Stimulated activated CD4-positive, alpha-beta T cell treated with anti-CD3 and anti-CD28 coated beads, Interleukin-1b, Interleukin-23, amount 100 ng/mL, for 4 hours (primary cell): ENCODE data around the gene MBD2.
A peak's percentile ranks its signal among the peaks of the same experiment; 100 is the strongest.
"Not testable (repeated sequence)": the region's sequence is repeated elsewhere in the genome, so short reads cannot be mapped to it uniquely, and the experiment has no call there.

Experiments
- DNase-seq, 2 donors: peaks; one replicate each; pipeline ENCODE4 v3.0.0-alpha.2; 2020; ENCODE audit warnings: low read depth in 2 of 2

The MBD2 gene

GRCh38 chr18:54150226-54150625, 74.2 kb downstream of the MBD2 start:
- no peak for DNase-seq

GRCh38 chr18:54149078-54149697, 75.3 kb downstream of the MBD2 start:
- peak; percentile 19 to 43 for DNase-seq

- DNase-seq = no peak
Measured at GRCh38 chr18:54148678-54149077, 75.8 kb downstream of the MBD2 start.

GRCh38 chr18:54148151-54148550, 76.3 kb downstream of the MBD2 start:
- DNase-seq = no peak

- no peak for DNase-seq
Measured at GRCh38 chr18:54147439-54147838, 77.0 kb downstream of the MBD2 start.

GRCh38 chr18:54141041-54141608, 83.3 kb downstream of the MBD2 start:
- DNase-seq = no peak

GRCh38 chr18:54140641-54141040, 83.8 kb downstream of the MBD2 start:
- DNase-seq = no peak

GRCh38 chr18:54135216-54135615, 89.3 kb downstream of the MBD2 start:
- no peak for DNase-seq

- no peak for DNase-seq
Measured at GRCh38 chr18:54134053-54134452, 90.4 kb downstream of the MBD2 start.

GRCh38 chr18:54130631-54131030, 93.8 kb downstream of the MBD2 start:
- DNase-seq = no peak

- no peak for DNase-seq
Measured at GRCh38 chr18:54130177-54130576, 94.3 kb downstream of the MBD2 start.

- DNase-seq = no peak
Measured at GRCh38 chr18:54129448-54130067, 94.9 kb downstream of the MBD2 start.

- no peak for DNase-seq
Measured at GRCh38 chr18:54127759-54128378, 96.6 kb downstream of the MBD2 start.

GRCh38 chr18:54125429-54125828, 99.0 kb downstream of the MBD2 start:
- no peak for DNase-seq

GRCh38 chr18:54123720-54124440, 100.6 kb downstream of the MBD2 start:
- DNase-seq = not testable (repeated sequence)

- DNase-seq = peak in 1 of 2 donors; percentile 20
Measured at GRCh38 chr18:54119524-54120019, 104.9 kb downstream of the MBD2 start.

- no peak for DNase-seq
Measured at GRCh38 chr18:54117853-54118773, 106.4 kb downstream of the MBD2 start.

- no peak for DNase-seq
Measured at GRCh38 chr18:54116541-54117257, 107.8 kb downstream of the MBD2 start.

- no peak for DNase-seq
Measured at GRCh38 chr18:54112356-54112755, 112.1 kb downstream of the MBD2 start.

- no peak for DNase-seq
Measured at GRCh38 chr18:54109131-54109683, 115.3 kb downstream of the MBD2 start.
